Adipocyte (in vitro differentiated cells): ENCODE measurements around the gene PLXNB3.
"Not testable (repeated sequence)": the region's sequence is repeated elsewhere in the genome, so short reads cannot be mapped to it uniquely, and the experiment has no call there.

Experiments used
- DNase-seq: peaks from one replicate; pipeline ENCODE4 v3.0.0-alpha.2; 2015; ENCODE audit warnings: low read depth
- H3K27me3 ChIP-seq: replicated peaks from 2 replicates; pipeline ENCODE4 v1.7.0; 2013; ENCODE audit warnings: mild to moderate bottlenecking, low read length, moderate library complexity; ENCODE audit not compliant: control insufficient read depth, insufficient read depth
- H3K36me3 ChIP-seq: 2 replicates; pipeline ENCODE4 v1.7.0; 2013; ENCODE audit warnings: low read length, mild to moderate bottlenecking, moderate library complexity; ENCODE audit not compliant: control insufficient read depth, insufficient read depth, severe bottlenecking
- H3K4me1 ChIP-seq: 2 replicates; pipeline ENCODE4 v1.7.0; 2013; ENCODE audit warnings: mild to moderate bottlenecking, low read length, moderate library complexity; ENCODE audit not compliant: control insufficient read depth, insufficient read depth
- H3K4me3 ChIP-seq: 2 replicates; pipeline ENCODE4 v1.7.0; 2013; ENCODE audit warnings: mild to moderate bottlenecking, low read length, moderate library complexity
- H3K9ac ChIP-seq: 2 replicates; pipeline ENCODE4 v1.7.0; 2013; ENCODE audit warnings: mild to moderate bottlenecking, low read length, moderate library complexity
- H3K9me3 ChIP-seq: 2 replicates; pipeline ENCODE4 v1.7.0; 2013; ENCODE audit warnings: mild to moderate bottlenecking, low read length, moderate library complexity; ENCODE audit not compliant: control insufficient read depth

PLXNB3 gene

DNA sequence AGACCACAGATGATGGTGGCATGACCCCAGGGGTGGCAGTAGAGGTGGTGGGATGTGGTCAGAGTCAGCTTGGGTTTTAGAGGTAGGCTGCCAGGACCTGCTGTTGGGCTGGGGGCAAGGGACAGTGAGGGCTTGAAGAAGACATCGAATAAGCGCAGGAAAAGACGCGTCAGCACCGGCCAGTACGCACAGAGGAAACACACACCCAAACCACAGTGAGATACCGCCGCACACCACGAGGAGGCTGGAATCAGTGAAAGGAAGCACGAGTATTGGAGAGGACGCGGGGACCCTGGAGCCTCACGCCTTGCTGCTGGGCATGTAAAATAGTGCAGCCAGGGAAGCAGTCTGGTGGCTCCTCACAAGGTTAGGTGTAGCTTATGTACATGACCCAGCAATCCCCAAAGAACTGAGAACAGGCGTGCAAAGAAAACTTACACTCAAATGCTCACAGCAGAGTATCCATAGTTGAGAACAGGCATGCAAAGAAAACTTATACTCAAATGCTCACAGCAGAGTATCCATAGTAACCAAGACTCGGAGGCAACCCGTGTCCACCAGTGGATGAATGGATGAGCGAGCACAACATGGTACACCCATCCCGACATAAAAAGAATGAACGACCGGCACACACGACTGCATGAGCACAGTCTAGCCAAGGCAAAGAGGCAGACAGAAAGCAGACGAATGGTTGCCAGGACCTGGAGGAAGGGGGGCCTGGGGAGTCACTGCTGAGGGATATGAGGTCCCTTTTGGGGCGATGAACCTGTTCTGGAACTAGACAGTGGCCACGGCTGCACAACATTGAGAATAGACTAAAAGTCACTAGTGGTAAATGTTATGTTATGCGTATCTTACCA lies 53.0 kb downstream of the PLXNB3 start:
- Histone ChIP-seq H3K27me3 (peaks cover 51% of the 10 kb centered on the region), H3K4me3 (no peak overlapping the region), H3K9me3 (no peaks in the 10 kb centered on the region), H3K9ac (no peak overlapping the region), H3K4me1 (no peaks in the 10 kb centered on the region), H3K36me3 (no peaks in the 10 kb centered on the region)
- no peak for DNase-seq

- not testable (repeated sequence) for H3K9ac ChIP-seq, H3K4me3 ChIP-seq, H3K9me3 ChIP-seq, H3K36me3 ChIP-seq, H3K4me1 ChIP-seq, DNase-seq
- H3K27me3 ChIP-seq, result peaks cover 50% of the 10 kb centered on the region
These were observed 54.0 kb downstream of the PLXNB3 start for GRCh38 chrX:153818064-153818463.

GRCh38 chrX:153818571-153819383 lies 54.7 kb downstream of the PLXNB3 start:
- Histone ChIP-seq H3K36me3 (no peaks in the 10 kb centered on the region), H3K4me1 (no peaks in the 10 kb centered on the region), H3K27me3 (peaks cover 46% of the 10 kb centered on the region), H3K9me3 (no peaks in the 10 kb centered on the region), H3K4me3 (peak overlapping the region; percentile 41), H3K9ac (no peak overlapping the region)
- DNase-seq, result peak; percentile 58

DNA sequence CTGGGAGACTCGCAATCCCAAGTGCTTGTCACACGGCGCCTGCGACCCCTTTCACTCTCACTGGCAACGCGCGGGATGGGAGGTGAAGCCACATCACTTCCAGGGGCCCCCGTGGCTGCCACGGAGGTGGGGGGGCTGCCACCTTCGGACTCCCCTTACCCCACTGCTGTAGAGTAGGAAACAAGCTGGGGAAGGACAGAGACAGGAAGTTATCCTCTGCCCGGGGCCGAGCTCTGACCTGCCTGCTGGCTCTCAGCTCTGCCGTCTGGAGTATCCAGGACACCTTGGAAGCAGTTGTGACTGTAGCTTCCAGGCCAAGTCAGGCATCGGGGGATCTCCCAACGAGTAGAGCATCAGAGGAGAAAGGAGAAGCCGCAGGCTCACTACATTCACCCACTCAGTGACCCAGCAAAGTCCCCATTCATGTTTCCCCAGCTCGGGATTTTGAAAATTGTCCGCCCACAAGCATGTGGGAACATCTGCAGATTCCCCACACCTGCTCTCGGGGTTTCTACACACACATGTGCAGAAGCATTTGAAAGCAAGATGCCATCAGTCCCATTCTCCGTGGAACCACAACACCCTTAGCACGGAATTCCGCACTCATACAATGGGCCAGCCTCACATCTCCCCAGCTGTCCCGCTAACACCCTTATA lies 55.5 kb downstream of the PLXNB3 start:
- H3K4me3 ChIP-seq, result peak overlapping the region; percentile 41
- no peak for DNase-seq
- no peaks in the 10 kb centered on the region for H3K4me1 ChIP-seq
- no peaks in the 10 kb centered on the region for H3K9me3 ChIP-seq
- no peaks in the 10 kb centered on the region for H3K36me3 ChIP-seq
- H3K27me3 ChIP-seq, result peaks cover 52% of the 10 kb centered on the region
- no peak overlapping the region for H3K9ac ChIP-seq

DNA sequence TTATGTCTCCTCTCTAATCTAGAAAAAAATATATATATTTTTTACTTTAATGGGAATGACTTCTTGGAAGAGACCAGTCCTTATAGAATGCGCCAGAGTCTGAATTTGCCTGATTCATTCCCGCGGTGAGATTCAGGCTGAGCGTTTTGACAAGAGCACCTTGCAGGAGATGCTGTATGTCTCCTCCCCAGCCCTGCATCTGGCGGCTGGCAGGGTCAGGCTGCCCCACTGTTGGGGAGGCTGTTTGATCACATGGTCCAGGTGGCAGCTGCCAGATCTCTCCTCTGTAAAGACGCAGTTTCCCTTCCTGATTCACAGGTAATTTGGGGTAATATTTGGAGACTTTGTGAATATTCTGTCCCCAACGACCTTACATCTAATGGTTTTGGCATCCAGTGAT lies 56.6 kb downstream of the PLXNB3 start:
- Histone ChIP-seq H3K9ac (no peak overlapping the region), H3K36me3 (no peaks in the 10 kb centered on the region), H3K27me3 (peaks cover 56% of the 10 kb centered on the region), H3K4me1 (no peaks in the 10 kb centered on the region), H3K9me3 (no peaks in the 10 kb centered on the region), H3K4me3 (no peak overlapping the region)
- DNase-seq, result no peak

- Histone ChIP-seq H3K9ac (no peak overlapping the region), H3K9me3 (no peaks in the 10 kb centered on the region), H3K4me3 (no peak overlapping the region), H3K27me3 (peaks cover 59% of the 10 kb centered on the region), H3K4me1 (no peaks in the 10 kb centered on the region), H3K36me3 (no peaks in the 10 kb centered on the region)
- no peak for DNase-seq
These were observed 57.0 kb downstream of the PLXNB3 start for GRCh38 chrX:153821066-153821465.

DNA sequence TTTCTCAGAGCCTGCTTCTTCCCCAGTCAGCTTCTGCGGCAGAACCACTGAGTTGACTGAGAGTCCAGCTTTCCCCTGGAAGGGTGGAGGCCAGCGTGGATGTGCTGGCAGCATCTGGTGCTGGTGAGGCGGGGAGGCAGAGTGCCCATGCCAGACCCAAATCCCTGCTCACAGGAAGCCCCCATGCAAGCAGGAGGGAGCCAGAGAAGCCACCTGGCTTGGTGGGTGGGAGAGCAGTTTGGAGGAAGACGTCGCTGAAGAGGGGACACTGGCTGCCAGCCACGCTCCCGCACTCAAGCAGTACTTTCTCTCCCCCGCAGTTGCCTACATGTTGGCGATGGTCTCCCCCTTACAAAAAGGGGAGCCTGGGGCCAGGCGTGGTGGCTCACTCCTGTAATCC lies 60.3 kb downstream of the PLXNB3 start:
- Histone ChIP-seq H3K9me3 (no peaks in the 10 kb centered on the region), H3K27me3 (peaks cover 58% of the 10 kb centered on the region), H3K9ac (no peak overlapping the region), H3K36me3 (no peaks in the 10 kb centered on the region), H3K4me1 (no peaks in the 10 kb centered on the region), H3K4me3 (no peak overlapping the region)
- DNase-seq, result no peak

DNA sequence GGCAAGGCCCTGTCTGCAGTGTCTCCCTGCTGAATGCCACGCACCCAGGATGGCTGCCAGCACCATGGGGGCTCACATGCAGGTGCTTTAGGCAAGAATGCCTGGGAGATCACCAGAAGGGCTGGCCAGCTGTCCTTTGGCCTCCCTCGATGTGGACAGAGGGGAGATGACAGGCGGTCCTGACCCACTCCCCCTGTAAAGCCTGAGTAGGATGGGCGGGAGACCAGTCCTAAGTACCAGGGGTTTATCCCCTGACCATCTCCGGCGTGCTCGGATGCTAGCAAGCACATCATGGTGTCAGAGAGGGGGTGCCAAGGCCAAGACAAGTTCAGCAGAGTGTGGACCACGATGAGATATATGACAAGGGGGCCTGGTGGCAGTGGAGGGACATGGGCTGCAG lies 61.0 kb downstream of the PLXNB3 start:
- H3K9me3 ChIP-seq, result no peaks in the 10 kb centered on the region
- no peak for DNase-seq
- no peak overlapping the region for H3K9ac ChIP-seq
- no peak overlapping the region for H3K4me3 ChIP-seq
- no peaks in the 10 kb centered on the region for H3K36me3 ChIP-seq
- H3K27me3 ChIP-seq, result peaks cover 52% of the 10 kb centered on the region
- no peaks in the 10 kb centered on the region for H3K4me1 ChIP-seq
